Liver (tissue), 9 donors: ENCODE measurements around the gene C2orf76. TPM values are rescaled to one million over a fixed set of nuclear protein-coding genes. Genes with fewer than 3 reads are reported as not detected.

Experiments
- DNase-seq: peaks from one replicate; pipeline ENCODE4 v3.0.0-alpha.2; 2017; ENCODE audit warnings: low spot score
- H3K27ac ChIP-seq, 2 donors: one replicate each; pipeline ENCODE4 v1.7.0; 2013; ENCODE audit warnings: inconsistent platforms in 2 of 2, low read length in 2 of 2, control low read depth in 1 of 2, low read depth in 1 of 2, mild to moderate bottlenecking in 1 of 2
- H3K27me3 ChIP-seq, 4 donors: one replicate each; pipeline versions ENCODE4 v1.6.1 to v1.7.0; 2013; ENCODE audit warnings: low read length in 3 of 4, inconsistent platforms in 1 of 4, mild to moderate bottlenecking in 1 of 4, moderate library complexity in 1 of 4; ENCODE audit not compliant: control insufficient read depth in 4 of 4, insufficient read depth in 4 of 4
- H3K36me3 ChIP-seq, 4 donors: one replicate each; pipeline versions ENCODE4 v1.6.1 to v1.7.0; 2013; ENCODE audit warnings: low read length in 3 of 4, mild to moderate bottlenecking in 3 of 4, low read depth in 1 of 4, moderate library complexity in 1 of 4; ENCODE audit not compliant: control insufficient read depth in 4 of 4, insufficient read depth in 3 of 4
- H3K4me1 ChIP-seq, 4 donors: one replicate each; pipeline versions ENCODE4 v1.6.1 to v1.7.0; 2013; ENCODE audit warnings: low read length in 3 of 4, mild to moderate bottlenecking in 3 of 4, moderate library complexity in 1 of 4; ENCODE audit not compliant: control insufficient read depth in 4 of 4, insufficient read depth in 4 of 4
- H3K4me3 ChIP-seq, 3 donors: one replicate each; pipeline versions ENCODE4 v1.6.1 to v1.7.0; 2013; ENCODE audit warnings: low read length in 3 of 3, control low read depth in 1 of 3, low read depth in 1 of 3, mild to moderate bottlenecking in 1 of 3
- H3K9ac ChIP-seq, 2 donors: one replicate each; pipeline ENCODE4 v1.7.0; 2013; ENCODE audit warnings: low read length in 2 of 2, mild to moderate bottlenecking in 2 of 2, moderate library complexity in 2 of 2, control low read depth in 1 of 2, low read depth in 1 of 2
- H3K9me3 ChIP-seq, 4 donors: one replicate each; pipeline versions ENCODE4 v1.6.1 to v1.7.0; 2013; ENCODE audit warnings: low read length in 3 of 4; ENCODE audit not compliant: control insufficient read depth in 4 of 4
- EGR1 ChIP-seq, 2 donors: IDR thresholded peaks; 2 replicates each; pipeline ENCODE4 v1.6.1; 2016 to 2018; ENCODE audit warnings: antibody characterized with exemption in 2 of 2, low read depth in 2 of 2
- FOXA2 ChIP-seq: IDR thresholded peaks from 2 replicates; pipeline ENCODE4 v1.6.1; 2016; ENCODE audit warnings: antibody characterized with exemption
- GABPA ChIP-seq, 2 donors: IDR thresholded peaks in 1 of 2; conservative IDR thresholded peaks in 1 of 2; 2 replicates each; pipeline ENCODE4 v1.6.1; 2016; ENCODE audit warnings: antibody characterized with exemption in 2 of 2, mild to moderate bottlenecking in 1 of 2, moderate library complexity in 1 of 2
- JUND ChIP-seq, 2 donors: IDR thresholded peaks; 2 replicates each; pipeline ENCODE4 v1.6.1; 2016; ENCODE audit warnings: antibody characterized with exemption in 2 of 2
- NR2F2 ChIP-seq: IDR thresholded peaks from 2 replicates; pipeline ENCODE4 v1.6.1; 2016; ENCODE audit warnings: antibody characterized with exemption
- REST ChIP-seq: IDR thresholded peaks from 2 replicates; pipeline ENCODE4 v1.6.1; 2016; ENCODE audit warnings: antibody characterized with exemption, mild to moderate bottlenecking
- SP1 ChIP-seq: IDR thresholded peaks from 2 replicates; pipeline ENCODE4 v1.6.1; 2018; ENCODE audit warnings: antibody characterized with exemption, mild to moderate bottlenecking
- TAF1 ChIP-seq: conservative IDR thresholded peaks from 2 replicates; pipeline ENCODE4 v1.6.1; 2016; ENCODE audit warnings: antibody characterized with exemption, mild to moderate bottlenecking
- ZBTB33 ChIP-seq: IDR thresholded peaks from 2 replicates; pipeline ENCODE4 v1.6.1; 2016; ENCODE audit warnings: antibody characterized with exemption
- WGBS: extraction: QIAGEN DNeasy Blood & Tissue Kit; methylation state at CpG from one replicate; pipeline ENCODE4 v1.1.7; 2013; 5-methylcytosine and 5-hydroxymethylcytosine counted together
- polyA plus RNA-seq, 2 donors: library from polyadenylated mRNA; stranded (reverse) in 1 of 2; unstranded in 1 of 2; fragments of 200-250 nt in 1 of 2; fragments of >200 nt in 1 of 2; fragmentation: Nextera tagmentation in 1 of 2; extraction: Ambion mirVana in 1 of 2; gene quantifications; one replicate each; pipeline versions ENCODE4 v1.2.1 to v1.2.3, GENCODE V29; 2013 to 2015
- total RNA-seq, 2 donors: library from RNA; depleted of rRNA; stranded (reverse); fragments of >200 nt; gene quantifications; one replicate each; pipeline ENCODE4 v1.2.3, GENCODE V29; 2014
- TF ChIP-seq, protein P1 (sequence below): fragments of 150-350 bp; IDR thresholded peaks from 2 replicates; pipeline ENCODE4 v1.5.1; 2017; ENCODE audit warnings: improper control_type of control experiment, low read depth, low read length; ENCODE audit not compliant: missing input control
- donor health status: healthy.
- donor health status: healthy.
- donor health status: healthy.
- donor health status: healthy.
- donor health status: healthy.

The C2orf76 gene
- total and polyA plus RNA-seq, 4 donors, result 2.7 to 6.3 (median 4.6) TPM

- no peak for TF ChIP-seq TAF1
- no peak for TF ChIP-seq GABPA (IDR thresholded peaks at IDR 0.05 in 1 of 2, conservative IDR thresholded peaks at IDR 0.05 in 1 of 2)
- no peak for TF ChIP-seq SP1
- no peak for TF ChIP-seq ZBTB33
- no peak for TF ChIP-seq NR2F2
- H3K27ac ChIP-seq, result no peak overlapping the region
- H3K9ac ChIP-seq, result no peak overlapping the region
- H3K36me3 ChIP-seq, result peaks cover 14 to 65% (median 63%) of the 10 kb centered on the region in 4 donors
- no peaks in the 10 kb centered on the region for H3K9me3 ChIP-seq
- DNase-seq, result no peak
- WGBS, result 92% methylated on average over 14 of the region's 14 CpGs
- H3K4me3 ChIP-seq, result no peak overlapping the region
- no peaks in the 10 kb centered on the region for H3K27me3 ChIP-seq
- peaks cover 0 to 22% (median 5%) of the 10 kb centered on the region in 4 donors for H3K4me1 ChIP-seq
These were observed 112.7 kb downstream of the C2orf76 start for GRCh38 chr2:119253760-119254600.

DNA sequence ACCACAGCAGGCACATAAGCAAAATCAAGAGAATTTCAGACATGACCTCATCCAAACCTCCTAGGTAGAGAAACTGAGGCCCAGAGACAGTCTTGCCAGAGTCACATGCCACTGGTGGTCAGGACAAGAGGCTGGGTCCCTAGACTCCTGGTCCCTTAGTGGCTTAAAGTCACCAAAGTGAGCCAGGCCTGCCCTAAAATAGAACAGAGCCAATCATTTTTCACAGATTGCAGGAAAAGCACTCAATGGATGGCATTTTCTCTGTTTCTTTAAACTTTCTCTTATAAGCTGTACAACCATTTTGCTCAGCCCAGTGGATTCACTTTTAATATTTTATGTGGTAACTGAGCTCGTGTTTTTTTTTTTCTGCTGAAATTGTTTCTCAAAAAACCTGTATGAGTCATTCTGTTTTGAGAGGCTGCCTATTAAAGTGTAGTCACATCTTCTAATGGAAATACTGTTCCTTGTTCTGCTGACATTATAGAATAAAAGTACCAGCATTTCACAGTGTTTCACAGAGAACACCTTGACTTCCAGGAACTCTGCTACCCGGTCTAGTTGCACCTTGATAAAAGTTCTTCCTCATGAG lies 113.4 kb downstream of the C2orf76 start:
- H3K4me1 ChIP-seq, result peaks cover 0 to 24% (median 9%) of the 10 kb centered on the region in 4 donors
- DNase-seq, result no peak
- peaks cover 17 to 71% (median 69%) of the 10 kb centered on the region in 4 donors for H3K36me3 ChIP-seq
- no peaks in the 10 kb centered on the region for H3K9me3 ChIP-seq
- no peaks in the 10 kb centered on the region for H3K27me3 ChIP-seq
- 82% methylated on average over 2 of the region's 2 CpGs for WGBS
- H3K9ac ChIP-seq, result no peak overlapping the region
- TF ChIP-seq EGR1 (IDR thresholded peaks at IDR 0.05; ENCODE audit: low read depth in 2 of 2), result no peak
- no peak for TF ChIP-seq REST
- no peak for TF ChIP-seq FOXA2
- TF ChIP-seq ZBTB33, result no peak
- TF ChIP-seq TAF1, result no peak
- no peak for TF ChIP-seq JUND (IDR thresholded peaks at IDR 0.05)
- TF ChIP-seq, protein P1, sequence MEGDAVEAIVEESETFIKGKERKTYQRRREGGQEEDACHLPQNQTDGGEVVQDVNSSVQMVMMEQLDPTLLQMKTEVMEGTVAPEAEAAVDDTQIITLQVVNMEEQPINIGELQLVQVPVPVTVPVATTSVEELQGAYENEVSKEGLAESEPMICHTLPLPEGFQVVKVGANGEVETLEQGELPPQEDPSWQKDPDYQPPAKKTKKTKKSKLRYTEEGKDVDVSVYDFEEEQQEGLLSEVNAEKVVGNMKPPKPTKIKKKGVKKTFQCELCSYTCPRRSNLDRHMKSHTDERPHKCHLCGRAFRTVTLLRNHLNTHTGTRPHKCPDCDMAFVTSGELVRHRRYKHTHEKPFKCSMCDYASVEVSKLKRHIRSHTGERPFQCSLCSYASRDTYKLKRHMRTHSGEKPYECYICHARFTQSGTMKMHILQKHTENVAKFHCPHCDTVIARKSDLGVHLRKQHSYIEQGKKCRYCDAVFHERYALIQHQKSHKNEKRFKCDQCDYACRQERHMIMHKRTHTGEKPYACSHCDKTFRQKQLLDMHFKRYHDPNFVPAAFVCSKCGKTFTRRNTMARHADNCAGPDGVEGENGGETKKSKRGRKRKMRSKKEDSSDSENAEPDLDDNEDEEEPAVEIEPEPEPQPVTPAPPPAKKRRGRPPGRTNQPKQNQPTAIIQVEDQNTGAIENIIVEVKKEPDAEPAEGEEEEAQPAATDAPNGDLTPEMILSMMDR, result no peak
- H3K4me3 ChIP-seq, result no peak overlapping the region
- no peak overlapping the region for H3K27ac ChIP-seq

Other genes starting within 250 kb of the C2orf76 start
- not detected for gene C1QL2, start 208.1 kb downstream of the C2orf76 start, total RNA-seq
- not detected for gene C1QL2, start 208.1 kb downstream of the C2orf76 start, polyA plus RNA-seq
- 100 to 1,000 TPM in 1 of 2 donors, 10 to 100 TPM in 1; 44.4 to 153 TPM for gene STEAP3, start 143.0 kb downstream of the C2orf76 start, total RNA-seq
- gene STEAP3, start 143.0 kb downstream of the C2orf76 start, polyA plus RNA-seq, result 100 to 1,000 TPM in 1 of 2 donors, 10 to 100 TPM in 1; 73.5 to 158 TPM
- 100 to 1,000 TPM; 134 to 187 TPM for gene DBI, start 143 bp upstream of the C2orf76 start, total RNA-seq
- 100 to 1,000 TPM; 524 to 900 TPM for gene DBI, start 143 bp upstream of the C2orf76 start, polyA plus RNA-seq
- 10 to 100 TPM; 17.6 to 30.3 TPM for gene TMEM37, start 65.0 kb upstream of the C2orf76 start, total RNA-seq
- gene TMEM37, start 65.0 kb upstream of the C2orf76 start, polyA plus RNA-seq, result 100 to 1,000 TPM in 1 of 2 donors, 10 to 100 TPM in 1; 44.5 to 125 TPM
- under 1 TPM; 0.17 to 0.28 TPM for gene SCTR, start 157.6 kb upstream of the C2orf76 start, total RNA-seq
- under 1 TPM; 0.31 to 0.47 TPM for gene SCTR, start 157.6 kb upstream of the C2orf76 start, polyA plus RNA-seq
- 1 to 10 TPM in 1 of 2 donors, under 1 TPM in 1; 0.23 to 3.1 TPM for gene CFAP221, start 177.6 kb upstream of the C2orf76 start, total RNA-seq
- 1 to 10 TPM; 1.1 to 1.2 TPM for gene CFAP221, start 177.6 kb upstream of the C2orf76 start, polyA plus RNA-seq